MM.1S (cell line): ENCODE data around the gene MACROH2A2.

ENCODE experiments used
- DNase-seq: peaks from one replicate; pipeline ENCODE4 v3.0.0-alpha.2; 2015
- H2AFZ ChIP-seq: fragments of 300-600 bp; sonication (generic); 2 replicates; pipeline ENCODE4 v1.6.0; 2016; ENCODE audit warnings: antibody characterized with exemption, low read length
- H3F3A ChIP-seq: fragments of 300-600 bp; sonication (generic); 2 replicates; pipeline ENCODE4 v1.6.1; 2016; ENCODE audit warnings: mild to moderate bottlenecking, antibody characterized with exemption, low read length, moderate library complexity, mixed read lengths; ENCODE audit not compliant: insufficient read depth
- H3K27ac ChIP-seq: fragments of 300-600 bp; sonication (generic); 2 replicates; pipeline ENCODE4 v1.5.1; 2016; ENCODE audit warnings: mild to moderate bottlenecking, low read length
- H3K27me3 ChIP-seq: fragments of 300-600 bp; sonication (generic); replicated peaks from 2 replicates; pipeline ENCODE4 v1.6.0; 2016; ENCODE audit warnings: low read length; ENCODE audit not compliant: insufficient read depth
- H3K36me3 ChIP-seq: fragments of 300-600 bp; sonication (generic); replicated peaks from 2 replicates; pipeline ENCODE4 v1.6.1; 2016; ENCODE audit warnings: mild to moderate bottlenecking, low read length, mixed read lengths; ENCODE audit not compliant: insufficient read depth
- H3K4me1 ChIP-seq: fragments of 300-600 bp; sonication (generic); 2 replicates; pipeline ENCODE4 v1.6.1; 2016; ENCODE audit warnings: low read length, mixed read lengths
- H3K4me2 ChIP-seq: fragments of 300-600 bp; sonication (generic); 2 replicates; pipeline ENCODE4 v1.6.0; 2016; ENCODE audit warnings: low read depth, low read length
- H3K4me3 ChIP-seq: fragments of 300-600 bp; sonication (generic); 2 replicates; pipeline ENCODE4 v1.5.1; 2016; ENCODE audit warnings: low read length, mixed read lengths
- H3K79me2 ChIP-seq: fragments of 300-600 bp; sonication (generic); 2 replicates; pipeline ENCODE4 v1.6.1; 2016; ENCODE audit warnings: mixed run types, low read length, mixed read lengths
- H3K9ac ChIP-seq: fragments of 300-600 bp; sonication (generic); 2 replicates; pipeline ENCODE4 v1.6.1; 2016; ENCODE audit warnings: low read length, mixed read lengths
- H3K9me2 ChIP-seq: fragments of 300-600 bp; sonication (generic); replicated peaks from 2 replicates; pipeline ENCODE4 v1.6.1; 2016; ENCODE audit warnings: mild to moderate bottlenecking, low read length, mixed read lengths; ENCODE audit not compliant: insufficient read depth
- H3K9me3 ChIP-seq: fragments of 300-600 bp; sonication (generic); replicated peaks from 2 replicates; pipeline ENCODE4 v1.6.1; 2016; ENCODE audit warnings: mild to moderate bottlenecking, low read length, mixed read lengths; ENCODE audit not compliant: insufficient read depth
- H4K20me1 ChIP-seq: fragments of 300-600 bp; sonication (generic); 2 replicates; pipeline ENCODE4 v1.6.1; 2016; ENCODE audit warnings: mild to moderate bottlenecking, low read length, moderate library complexity, mixed read lengths; ENCODE audit not compliant: insufficient read depth
- CTCF ChIP-seq: fragments of 300-600 bp; sonication (generic); IDR thresholded peaks from 2 replicates; pipeline ENCODE4 v1.5.1; 2016; ENCODE audit warnings: antibody characterized with exemption, low read length, mixed read lengths
- EZH2 ChIP-seq: fragments of 300-600 bp; sonication (generic); optimal IDR thresholded peaks from 2 replicates; pipeline ENCODE3; 2017; ENCODE audit warnings: low read depth, mild to moderate bottlenecking, antibody characterized with exemption, low read length, mixed read lengths
- EZH2phosphoT487 ChIP-seq: fragments of 300-600 bp; sonication (generic); IDR thresholded peaks from 2 replicates; pipeline ENCODE4 v1.6.1; 2018; ENCODE audit warnings: antibody characterized with exemption, low read length

MACROH2A2 gene

DNA sequence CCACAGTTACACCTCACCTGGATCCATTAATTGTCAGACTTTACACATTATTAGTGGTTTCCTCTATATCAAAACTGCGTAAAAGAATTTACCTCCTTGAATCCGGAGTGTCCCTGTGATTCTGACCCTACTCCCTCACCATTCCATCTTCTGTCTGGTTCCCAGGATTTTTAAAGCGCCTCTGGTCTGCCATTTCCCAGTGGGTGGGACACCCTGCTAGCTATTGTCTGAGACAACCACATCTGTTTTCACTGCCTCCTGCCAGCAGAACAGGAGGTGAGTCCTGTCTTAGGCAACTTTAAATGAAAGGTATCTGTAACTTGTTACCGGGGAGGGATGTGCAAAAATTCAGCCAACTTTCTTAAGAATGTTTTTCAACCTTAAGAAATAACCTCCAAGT lies 2.3 kb downstream of the MACROH2A2 start:
- H3K4me3 ChIP-seq, result no peak overlapping the region
- no peaks in the 10 kb centered on the region for H3K4me1 ChIP-seq
- 0 out of 2 replicates have a peak, but pooled peaks cover 4% of the 10 kb centered on the region for H3K27me3 ChIP-seq

DNA sequence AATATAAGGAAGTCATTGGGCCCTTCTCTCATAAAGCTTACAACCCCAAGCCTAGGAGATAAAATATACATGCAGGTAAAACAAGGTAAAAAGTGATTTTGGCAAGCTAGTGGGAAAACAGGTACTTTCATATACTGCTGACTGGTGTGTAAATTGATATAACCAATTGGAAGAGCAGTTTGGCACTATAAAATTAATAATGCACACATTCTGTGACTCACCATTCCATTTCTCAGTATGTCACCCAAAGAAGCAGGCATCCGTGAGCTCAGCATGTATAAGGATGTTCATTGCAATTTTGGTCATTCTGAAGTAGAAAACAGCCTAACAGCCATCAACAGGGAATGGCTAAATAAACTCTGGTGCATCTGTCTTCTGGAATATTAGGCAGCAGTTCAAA lies 2.9 kb downstream of the MACROH2A2 start:
- Histone ChIP-seq H3K9me3 (no peaks in the 10 kb centered on the region), H3K27me3 (0 out of 2 replicates have a peak, but pooled peaks cover 4% of the 10 kb centered on the region), H3K9me2 (no peaks in the 10 kb centered on the region), H2AFZ (no peak overlapping the region), H3K4me1 (no peaks in the 10 kb centered on the region), H3K36me3 (no peaks in the 10 kb centered on the region), H3K27ac (no peak overlapping the region), H3K79me2 (no peaks in the 10 kb centered on the region), H4K20me1 (no peaks in the 10 kb centered on the region), H3K4me2 (no peak overlapping the region), H3K4me3 (no peak overlapping the region), H3K9ac (no peak overlapping the region), H3F3A (no peaks in the 10 kb centered on the region)
- DNase-seq, result no peak
- TF ChIP-seq EZH2, result no peak
- TF ChIP-seq CTCF, result no peak
- TF ChIP-seq EZH2phosphoT487, result no peak

More for the DNA sequence above, 2.3 kb downstream of the MACROH2A2 start:
- H3K79me2 ChIP-seq, result no peaks in the 10 kb centered on the region
- no peak for DNase-seq
- H3K9me3 ChIP-seq, result no peaks in the 10 kb centered on the region
- no peaks in the 10 kb centered on the region for H3F3A ChIP-seq
- no peaks in the 10 kb centered on the region for H3K9me2 ChIP-seq
- no peak overlapping the region for H3K9ac ChIP-seq
- H4K20me1 ChIP-seq, result no peaks in the 10 kb centered on the region
- no peaks in the 10 kb centered on the region for H3K36me3 ChIP-seq
- H3K27ac ChIP-seq, result no peak overlapping the region
- TF ChIP-seq EZH2, result no peak
- no peak for TF ChIP-seq EZH2phosphoT487
- TF ChIP-seq CTCF, result no peak
- no peak overlapping the region for H2AFZ ChIP-seq
- H3K4me2 ChIP-seq, result no peak overlapping the region

- no peaks in the 10 kb centered on the region for H3K4me1 ChIP-seq
- H3K27me3 ChIP-seq, result 0 out of 2 replicates have a peak, but pooled peaks cover 4% of the 10 kb centered on the region
- H3K9ac ChIP-seq, result no peak overlapping the region
- no peaks in the 10 kb centered on the region for H3K36me3 ChIP-seq
- no peak overlapping the region for H3K4me2 ChIP-seq
- H3K79me2 ChIP-seq, result no peaks in the 10 kb centered on the region
- no peaks in the 10 kb centered on the region for H3F3A ChIP-seq
- DNase-seq, result no peak
- no peak overlapping the region for H3K4me3 ChIP-seq
- H4K20me1 ChIP-seq, result no peaks in the 10 kb centered on the region
- no peaks in the 10 kb centered on the region for H3K9me2 ChIP-seq
- no peaks in the 10 kb centered on the region for H3K9me3 ChIP-seq
- H3K27ac ChIP-seq, result no peak overlapping the region
- TF ChIP-seq EZH2, result no peak
- TF ChIP-seq EZH2phosphoT487, result no peak
- no peak for TF ChIP-seq CTCF
- no peak overlapping the region for H2AFZ ChIP-seq
These were observed 4.7 kb downstream of the MACROH2A2 start for GRCh38 chr10:70057306-70057705.
